Measurements from ENCODE around the gene RUNX1. TPM values are rescaled to one million over a fixed set of nuclear protein-coding genes. Genes with fewer than 3 reads are reported as not detected.

The RUNX1 gene
- total RNA-seq, 2 experiments from 2014 or later = 49.5 to 58.8 TPM

- intact Hi-C loops (cut with DNase I, micrococcal nuclease) = no loop called here
- Mint-ChIP-seq H3K27me3 (no peaks in the 10 kb centered on the region), H3K9me3 (ENCODE audit: low read depth) (no peaks in the 10 kb centered on the region), H3K4me3 (no peak overlapping the region), H3K36me3 (ENCODE audit: low read depth) (peaks cover 16% of the 10 kb centered on the region), H3K4me1 (peaks cover 53% of the 10 kb centered on the region), H3K27ac (no peak overlapping the region)
- POLR2A ChIA-PET = no interaction called here
- DNase-seq (no peak), ATAC-seq (no peak)
- CTCF ChIA-PET = interaction anchor here (0.7 kb wide), 1 partner anchor 53 kb away, joined by 3 read pairs; no protein-coding TSS in a partner anchor
Observed at GRCh38 chr21:34915364-34915841, 133.7 kb downstream of the RUNX1 start.

GRCh38 chr21:34914239-34914638 is 134.9 kb downstream of the RUNX1 start:
- Mint-ChIP-seq H3K27ac (no peak overlapping the region), H3K4me3 (no peak overlapping the region), H3K9me3 (ENCODE audit: low read depth) (no peaks in the 10 kb centered on the region), H3K36me3 (ENCODE audit: low read depth) (peaks cover 8% of the 10 kb centered on the region), H3K4me1 (peaks cover 52% of the 10 kb centered on the region), H3K27me3 (no peaks in the 10 kb centered on the region)
- ATAC-seq (no peak), DNase-seq (no peak)
- intact Hi-C loops (cut with DNase I, micrococcal nuclease) = no loop called here
- CTCF ChIA-PET = interaction anchor here (0.6 to 0.9 kb wide), 3 partner anchors 9 to 68 kb away, joined by 3 read pairs; no protein-coding TSS in a partner anchor
- POLR2A ChIA-PET = no interaction called here

- CTCF ChIA-PET = interaction anchor here (0.6 to 0.9 kb wide), 3 partner anchors 9 to 68 kb away, joined by 3 read pairs; no protein-coding TSS in a partner anchor
Observed at GRCh38 chr21:34913811-34914210, 135.3 kb downstream of the RUNX1 start.

GRCh38 chr21:34912022-34912945 is 136.8 kb downstream of the RUNX1 start:
- intact Hi-C loops (cut with DNase I, micrococcal nuclease) = no loop called here
- H3K27ac Mint-ChIP-seq = no peak overlapping the region

More at GRCh38 chr21:34913811-34914210, 135.3 kb downstream of the RUNX1 start:
- ATAC-seq (no peak), DNase-seq (no peak)
- Mint-ChIP-seq H3K9me3 (ENCODE audit: low read depth) (no peaks in the 10 kb centered on the region), H3K27me3 (no peaks in the 10 kb centered on the region), H3K4me3 (no peak overlapping the region), H3K4me1 (peaks cover 54% of the 10 kb centered on the region), H3K27ac (no peak overlapping the region), H3K36me3 (ENCODE audit: low read depth) (peaks cover 7% of the 10 kb centered on the region)
- POLR2A ChIA-PET = no interaction called here
- intact Hi-C loops (cut with DNase I, micrococcal nuclease) = no loop called here

GRCh38 chr21:34911360-34911759 is 137.7 kb downstream of the RUNX1 start:
- intact Hi-C loops (cut with DNase I, micrococcal nuclease) = no loop called here
- no peak for ATAC-seq
- H3K27me3 Mint-ChIP-seq = no peaks in the 10 kb centered on the region
- DNase-seq = no peak
- H3K27ac Mint-ChIP-seq = no peak overlapping the region
- H3K36me3 Mint-ChIP-seq (ENCODE audit: low read depth) = peaks cover 3% of the 10 kb centered on the region
- ChIA-PET CTCF (interaction anchor here (0.7 to 1.8 kb wide), 5 partner anchors 8 to 69 kb away, joined by 3 to 7 read pairs (median 3); no protein-coding TSS in a partner anchor), POLR2A (no interaction called here)
- H3K4me3 Mint-ChIP-seq = no peak overlapping the region
- H3K4me1 Mint-ChIP-seq = peaks cover 69% of the 10 kb centered on the region
- H3K9me3 Mint-ChIP-seq (ENCODE audit: low read depth) = no peaks in the 10 kb centered on the region

More at GRCh38 chr21:34912022-34912945, 136.8 kb downstream of the RUNX1 start:
- Mint-ChIP-seq H3K27me3 (no peaks in the 10 kb centered on the region), H3K4me1 (peaks cover 66% of the 10 kb centered on the region), H3K9me3 (ENCODE audit: low read depth) (no peaks in the 10 kb centered on the region), H3K36me3 (ENCODE audit: low read depth) (peaks cover 7% of the 10 kb centered on the region), H3K4me3 (no peak overlapping the region)
- POLR2A ChIA-PET = no interaction called here
- ATAC-seq (peak; percentile 74), DNase-seq (no peak)
- CTCF ChIA-PET = interaction anchor here (0.6 to 1.8 kb wide), 5 partner anchors 9 to 57 kb away, joined by 3 to 7 read pairs (median 3); no protein-coding TSS in a partner anchor

GRCh38 chr21:34910396-34910795 is 138.7 kb downstream of the RUNX1 start:
- POLR2A ChIA-PET = interaction anchor here (0.8 to 1.1 kb wide), 2 partner anchors 11 to 24 kb away, joined by 5 to 8 read pairs; no protein-coding TSS in a partner anchor
- peaks cover 72% of the 10 kb centered on the region for H3K4me1 Mint-ChIP-seq
- H3K27me3 Mint-ChIP-seq = no peaks in the 10 kb centered on the region
- H3K4me3 Mint-ChIP-seq = no peak overlapping the region
- H3K27ac Mint-ChIP-seq = peak overlapping the region; percentile 38
- intact Hi-C loops (cut with DNase I, micrococcal nuclease) = no loop called here
- CTCF ChIA-PET = interaction anchor here (0.7 to 1.8 kb wide), 5 partner anchors 8 to 70 kb away, joined by 3 to 7 read pairs (median 4); no protein-coding TSS in a partner anchor
- peaks cover 1% of the 10 kb centered on the region for H3K36me3 Mint-ChIP-seq (ENCODE audit: low read depth)
- ATAC-seq (no peak), DNase-seq (no peak)
- H3K9me3 Mint-ChIP-seq (ENCODE audit: low read depth) = no peaks in the 10 kb centered on the region

- Mint-ChIP-seq H3K27me3 (no peaks in the 10 kb centered on the region), H3K36me3 (ENCODE audit: low read depth) (peaks cover 1% of the 10 kb centered on the region), H3K27ac (peak overlapping the region; percentile 66), H3K9me3 (ENCODE audit: low read depth) (no peaks in the 10 kb centered on the region), H3K4me1 (peaks cover 79% of the 10 kb centered on the region), H3K4me3 (no peak overlapping the region)
- intact Hi-C loops (cut with DNase I, micrococcal nuclease) = no loop called here
- CTCF ChIA-PET = interaction anchor here (0.7 to 1.2 kb wide), 2 partner anchors 8 to 10 kb away, joined by 3 to 4 read pairs; no protein-coding TSS in a partner anchor
- ATAC-seq (no peak), DNase-seq (no peak)
- POLR2A ChIA-PET = interaction anchor here (0.6 to 1.1 kb wide), 3 partner anchors 10 to 23 kb away, joined by 5 to 8 read pairs (median 5); no protein-coding TSS in a partner anchor
Observed at GRCh38 chr21:34909492-34910292, 139.4 kb downstream of the RUNX1 start.

- DNase-seq (no peak), ATAC-seq (no peak)
- Mint-ChIP-seq H3K4me1 (peaks cover 81% of the 10 kb centered on the region), H3K36me3 (ENCODE audit: low read depth) (no peaks in the 10 kb centered on the region), H3K4me3 (no peak overlapping the region), H3K9me3 (ENCODE audit: low read depth) (no peaks in the 10 kb centered on the region), H3K27ac (no peak overlapping the region), H3K27me3 (no peaks in the 10 kb centered on the region)
- ChIA-PET CTCF (no interaction called here), POLR2A (no interaction called here)
- intact Hi-C loops (cut with DNase I, micrococcal nuclease) = no loop called here
Observed at GRCh38 chr21:34908419-34909055, 140.6 kb downstream of the RUNX1 start.

GRCh38 chr21:34907461-34908418 is 141.4 kb downstream of the RUNX1 start:
- peaks cover 76% of the 10 kb centered on the region for H3K4me1 Mint-ChIP-seq
- no peaks in the 10 kb centered on the region for H3K9me3 Mint-ChIP-seq (ENCODE audit: low read depth)
- H3K27ac Mint-ChIP-seq = no peak overlapping the region
- no peaks in the 10 kb centered on the region for H3K36me3 Mint-ChIP-seq (ENCODE audit: low read depth)
- CTCF ChIA-PET = interaction anchor here (1.2 kb wide), 1 partner anchor 10 kb away, joined by 3 read pairs; no protein-coding TSS in a partner anchor
- POLR2A ChIA-PET = no interaction called here
- H3K27me3 Mint-ChIP-seq = no peaks in the 10 kb centered on the region
- intact Hi-C loops (cut with DNase I, micrococcal nuclease) = no loop called here
- H3K4me3 Mint-ChIP-seq = no peak overlapping the region
- ATAC-seq = no peak
- no peak for DNase-seq

- Mint-ChIP-seq H3K27ac (no peak overlapping the region), H3K27me3 (no peaks in the 10 kb centered on the region), H3K4me3 (no peak overlapping the region), H3K36me3 (ENCODE audit: low read depth) (no peaks in the 10 kb centered on the region), H3K9me3 (ENCODE audit: low read depth) (no peaks in the 10 kb centered on the region), H3K4me1 (peaks cover 66% of the 10 kb centered on the region)
- no peak for ATAC-seq
- ChIA-PET CTCF (interaction anchor here (0.7 to 1.8 kb wide), 6 partner anchors 8 to 659 kb away, joined by 3 to 4 read pairs (median 4); no protein-coding TSS in a partner anchor), POLR2A (no interaction called here)
- no peak for DNase-seq
- intact Hi-C loops (cut with DNase I, micrococcal nuclease) = no loop called here
Observed at GRCh38 chr21:34906401-34906800, 142.7 kb downstream of the RUNX1 start.

All from activated CD4-positive, alpha-beta T cell treated with anti-CD3 and anti-CD28 coated beads for 36 hours (primary cell).